Measurements from ENCODE around the gene ZBTB7B.
"Not testable (repeated sequence)": the region's sequence is repeated elsewhere in the genome, so short reads cannot be mapped to it uniquely, and the experiment has no call there.

ZBTB7B gene

GRCh38 chr1:154967331-154967950 is 35.2 kb upstream of the ZBTB7B start:
- in situ Hi-C loops (cut with HindIII; ENCODE audit: low sequenced_read_pairs) = no loop called here

- in situ Hi-C loops (cut with HindIII; ENCODE audit: low sequenced_read_pairs) = no loop called here
Observed at GRCh38 chr1:154968731-154969130, 33.9 kb upstream of the ZBTB7B start.

- in situ Hi-C loops (cut with HindIII; ENCODE audit: low sequenced_read_pairs) = no loop called here
Observed at GRCh38 chr1:154969246-154969645, 33.4 kb upstream of the ZBTB7B start.

- in situ Hi-C loops (cut with HindIII; ENCODE audit: low sequenced_read_pairs) = no loop called here
Observed at GRCh38 chr1:154969860-154970452, 32.6 kb upstream of the ZBTB7B start.

- in situ Hi-C loops (cut with HindIII; ENCODE audit: low sequenced_read_pairs) = no loop called here
Observed at GRCh38 chr1:154970631-154971340, 31.8 kb upstream of the ZBTB7B start, which contains the start of gene SHC1. Gene SHC1, minus strand, starts transcription at chr1:154970747. Its CDS starts 221 bp downstream, at chr1:154970526.

- in situ Hi-C loops (cut with HindIII; ENCODE audit: low sequenced_read_pairs) = no loop called here
Observed at GRCh38 chr1:154971341-154971998, 31.1 kb upstream of the ZBTB7B start.

- in situ Hi-C loops (cut with HindIII; ENCODE audit: low sequenced_read_pairs) = no loop called here
Observed at GRCh38 chr1:154972213-154972516, 30.4 kb upstream of the ZBTB7B start.

GRCh38 chr1:154972517-154973343 is 29.9 kb upstream of the ZBTB7B start:
- in situ Hi-C loops (cut with HindIII; ENCODE audit: low sequenced_read_pairs) = no loop called here

- in situ Hi-C loops (cut with HindIII; ENCODE audit: low sequenced_read_pairs) = no loop called here
Observed at GRCh38 chr1:154973344-154974101, 29.1 kb upstream of the ZBTB7B start.

GRCh38 chr1:154974102-154974807 is 28.3 kb upstream of the ZBTB7B start, which contains the start of gene CKS1B:
Gene CKS1B, plus strand, starts transcription at chr1:154974681. Its CDS starts 65 bp downstream, at chr1:154974746.
- in situ Hi-C loops (cut with HindIII; ENCODE audit: low sequenced_read_pairs) = no loop called here

GRCh38 chr1:154974808-154975408 is 27.7 kb upstream of the ZBTB7B start:
- in situ Hi-C loops (cut with HindIII; ENCODE audit: low sequenced_read_pairs) = no loop called here

GRCh38 chr1:154975409-154976059 is 27.1 kb upstream of the ZBTB7B start:
- in situ Hi-C loops (cut with HindIII; ENCODE audit: low sequenced_read_pairs) = no loop called here

GRCh38 chr1:154977762-154978161 is 24.8 kb upstream of the ZBTB7B start:
- in situ Hi-C loops (cut with HindIII; ENCODE audit: low sequenced_read_pairs) = not testable (repeated sequence)

GRCh38 chr1:154978360-154978759 is 24.2 kb upstream of the ZBTB7B start:
- in situ Hi-C loops (cut with HindIII; ENCODE audit: low sequenced_read_pairs) = no loop called here

- in situ Hi-C loops (cut with HindIII; ENCODE audit: low sequenced_read_pairs) = no loop called here
Observed at GRCh38 chr1:154982341-154982740, 20.3 kb upstream of the ZBTB7B start.

GRCh38 chr1:154982897-154983648 is 19.5 kb upstream of the ZBTB7B start, which contains the start of gene FLAD1:
Gene FLAD1, plus strand, starts transcription at chr1:154983344. Its CDS starts 351 bp downstream, at chr1:154983695.
- in situ Hi-C loops (cut with HindIII; ENCODE audit: low sequenced_read_pairs) = no loop called here

- in situ Hi-C loops (cut with HindIII; ENCODE audit: low sequenced_read_pairs) = no loop called here
Observed at GRCh38 chr1:154983776-154984466, 18.7 kb upstream of the ZBTB7B start.

All from DLD1 (cell line).